Tibial nerve (tissue), 4 donors: Measurements from ENCODE around the gene MEGF10.

Experiments
- EP300 ChIP-seq, 2 donors: sonication (generic); formaldehyde crosslinking; IDR thresholded peaks; one replicate each; pipeline ENCODE4 v1.6.1; 2017; ENCODE audit warnings: antibody characterized with exemption in 2 of 2, mild to moderate bottlenecking in 1 of 2
- POLR2A ChIP-seq, 2 donors: fragments of 450-650 bp; IDR thresholded peaks; one replicate each; pipeline ENCODE4 v1.6.1; 2017; ENCODE audit warnings: antibody characterized with exemption in 2 of 2, mild to moderate bottlenecking in 2 of 2, moderate library complexity in 2 of 2
- TF ChIP-seq, protein P1 (sequence below), 5 experiments: fragments of 200-600 bp in 3 of 5; fragments of 450-650 bp in 2 of 5; sonication (generic) in 3 of 5; IDR thresholded peaks; one replicate each; pipeline ENCODE4 v1.5.1; 2016 to 2019; ENCODE audit warnings: antibody characterized with exemption in 5 of 5, mild to moderate bottlenecking in 3 of 5, moderate library complexity in 2 of 5

DNA sequence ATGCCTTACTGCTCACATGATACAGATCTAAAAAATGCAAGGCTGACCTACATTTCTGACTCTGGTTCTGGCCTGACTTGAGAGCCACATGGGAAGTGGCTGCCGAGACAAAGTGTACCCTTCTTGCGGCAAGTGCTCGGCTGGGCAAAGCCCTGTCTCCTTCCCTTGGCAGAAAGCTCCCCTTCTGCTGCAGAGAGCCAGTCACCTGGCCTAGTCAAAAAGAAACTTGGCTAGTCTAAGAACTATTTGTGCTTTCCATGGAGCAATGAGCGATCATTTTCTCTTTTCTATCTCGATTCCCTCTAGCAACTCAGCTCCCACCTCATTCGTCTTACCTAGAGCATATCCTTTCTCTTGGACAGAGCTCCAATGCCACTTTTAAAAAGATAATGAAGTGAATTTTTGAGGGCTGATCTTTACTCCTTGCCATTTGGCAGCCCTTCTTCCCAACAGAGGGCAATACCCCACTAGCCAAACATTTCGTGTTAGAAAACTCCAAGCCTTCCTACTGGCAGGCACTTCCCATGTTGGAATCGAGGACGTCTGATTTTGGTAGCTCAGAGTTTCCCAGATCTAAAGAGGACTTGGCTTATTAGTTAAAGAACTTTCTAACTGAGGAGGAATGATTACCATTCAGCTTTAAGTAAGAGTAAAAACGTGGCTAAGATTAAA lies 118.8 kb downstream of the MEGF10 start:
- TF ChIP-seq, protein P1, sequence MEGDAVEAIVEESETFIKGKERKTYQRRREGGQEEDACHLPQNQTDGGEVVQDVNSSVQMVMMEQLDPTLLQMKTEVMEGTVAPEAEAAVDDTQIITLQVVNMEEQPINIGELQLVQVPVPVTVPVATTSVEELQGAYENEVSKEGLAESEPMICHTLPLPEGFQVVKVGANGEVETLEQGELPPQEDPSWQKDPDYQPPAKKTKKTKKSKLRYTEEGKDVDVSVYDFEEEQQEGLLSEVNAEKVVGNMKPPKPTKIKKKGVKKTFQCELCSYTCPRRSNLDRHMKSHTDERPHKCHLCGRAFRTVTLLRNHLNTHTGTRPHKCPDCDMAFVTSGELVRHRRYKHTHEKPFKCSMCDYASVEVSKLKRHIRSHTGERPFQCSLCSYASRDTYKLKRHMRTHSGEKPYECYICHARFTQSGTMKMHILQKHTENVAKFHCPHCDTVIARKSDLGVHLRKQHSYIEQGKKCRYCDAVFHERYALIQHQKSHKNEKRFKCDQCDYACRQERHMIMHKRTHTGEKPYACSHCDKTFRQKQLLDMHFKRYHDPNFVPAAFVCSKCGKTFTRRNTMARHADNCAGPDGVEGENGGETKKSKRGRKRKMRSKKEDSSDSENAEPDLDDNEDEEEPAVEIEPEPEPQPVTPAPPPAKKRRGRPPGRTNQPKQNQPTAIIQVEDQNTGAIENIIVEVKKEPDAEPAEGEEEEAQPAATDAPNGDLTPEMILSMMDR (IDR thresholded peaks at IDR 0.05): no peak
- TF ChIP-seq POLR2A (IDR thresholded peaks at IDR 0.05): no peak
- no peak for TF ChIP-seq EP300 (IDR thresholded peaks at IDR 0.05)
